Calu3 (cell line): ENCODE measurements around the gene KIF5A. TPM values are rescaled to one million over a fixed set of nuclear protein-coding genes. Genes with fewer than 3 reads are reported as not detected.

Experiments used
- BruUV-seq: library from RNA; stranded (reverse); fragments of 400-500 nt; replicated peaks from 2 replicates; lab custom pipeline; 2021; lab: Mats Ljungman, UMichigan
- CTCF ChIA-PET: fragments of 300-600 bp; sonication (Branson Sonifier 250); formaldehyde crosslinking; loops from one replicate; lab custom pipeline; 2022; ENCODE audit warnings: antibody characterized with exemption; lab: Charles Lee
- DNase-seq: peaks from one replicate; pipeline ENCODE4 v3.0.0; 2022
- H3K27ac Mint-ChIP-seq: one replicate; pipeline ENCODE4 v1.8.0; 2022; ENCODE audit warnings: mixed read lengths; ENCODE audit not compliant: unreplicated experiment
- H3K27me3 Mint-ChIP-seq: one replicate; pipeline ENCODE4 v1.8.0; 2022; ENCODE audit warnings: mixed read lengths; ENCODE audit not compliant: unreplicated experiment
- H3K36me3 Mint-ChIP-seq: one replicate; pipeline ENCODE4 v1.8.0; 2022; ENCODE audit warnings: mild to moderate bottlenecking, moderate library complexity, mixed read lengths; ENCODE audit not compliant: insufficient read depth, unreplicated experiment
- H3K4me1 Mint-ChIP-seq: one replicate; pipeline ENCODE4 v1.8.0; 2022; ENCODE audit warnings: mild to moderate bottlenecking, low read depth, mixed read lengths; ENCODE audit not compliant: unreplicated experiment
- H3K4me3 Mint-ChIP-seq: one replicate; pipeline ENCODE4 v1.8.0; 2022; ENCODE audit warnings: mild to moderate bottlenecking, low read depth, moderate library complexity, mixed read lengths; ENCODE audit not compliant: unreplicated experiment
- H3K9me3 Mint-ChIP-seq: one replicate; pipeline ENCODE4 v1.8.0; 2022; ENCODE audit warnings: low read depth, mixed read lengths; ENCODE audit not compliant: unreplicated experiment
- intact Hi-C: fragments of 100-400 bp; cut with micrococcal nuclease; formaldehyde crosslinking; loops from one replicate; pipeline ENCODE4 v1.10.0; 2022; ENCODE audit not compliant: unreplicated experiment
- total RNA-seq: library from RNA; stranded (reverse); gene quantifications from 2 replicates; pipeline ENCODE4 v1.2.3, GENCODE V29; 2022
- TF ChIP-seq, protein P1 (sequence below): fragments of 200-600 bp; IDR thresholded peaks from one replicate; pipeline ENCODE4 v1.8.0; 2022; ENCODE audit warnings: antibody characterized with exemption; ENCODE audit not compliant: unreplicated experiment

The KIF5A gene
- total RNA-seq, 1 experiment from 2014 or later: not detected

DNA sequence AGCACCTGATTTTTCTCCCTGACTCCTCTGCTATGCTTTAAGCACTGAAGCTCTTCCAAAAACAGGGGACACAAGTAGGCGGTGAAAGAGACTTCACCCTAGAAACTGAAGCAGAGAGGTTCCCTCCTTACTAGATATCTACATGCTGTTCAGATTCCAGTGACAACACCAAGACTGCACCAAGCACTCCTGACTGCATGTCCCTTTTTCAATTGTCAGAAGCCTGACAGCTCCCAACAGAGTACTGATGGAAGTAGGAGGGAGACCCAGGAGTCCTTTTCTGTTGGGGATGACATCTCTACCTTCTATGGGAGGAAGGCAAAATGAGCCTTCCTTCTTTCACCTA lies 13.3 kb upstream of the KIF5A start:
- CTCF ChIA-PET: interaction anchor here (0.7 kb wide), 1 partner anchor 59 kb away, joined by 3 read pairs; no protein-coding TSS in a partner anchor

DNA sequence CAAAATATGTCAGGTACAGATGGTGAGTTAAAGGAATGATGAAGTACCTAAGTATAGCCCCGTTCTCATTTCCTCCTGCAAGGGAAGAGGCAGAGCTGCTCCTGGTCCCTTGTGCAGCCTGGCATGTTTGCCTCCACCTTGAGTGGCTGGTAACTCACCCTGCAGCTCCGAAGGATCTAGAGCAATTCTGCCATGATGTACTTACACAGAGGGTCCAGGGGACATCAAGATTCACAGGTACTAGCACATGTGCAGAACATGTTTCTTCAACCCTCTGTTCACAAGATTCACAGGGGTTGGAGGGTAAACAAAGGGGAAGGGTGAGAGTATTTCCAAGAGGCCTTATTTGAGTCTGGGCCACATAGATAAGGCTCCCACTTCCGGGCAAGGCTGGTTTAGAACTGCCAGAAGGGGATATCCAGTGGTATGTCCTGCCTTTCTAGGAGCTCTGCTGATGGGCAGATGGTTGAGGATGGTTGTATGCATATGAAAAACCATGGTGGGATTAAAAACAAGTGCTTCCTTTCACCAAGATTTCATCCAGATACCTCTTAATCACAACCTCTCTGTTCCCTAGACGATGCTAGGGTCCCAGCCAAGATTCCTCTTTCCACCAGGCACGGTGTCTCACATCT lies 10.6 kb upstream of the KIF5A start:
- Mint-ChIP-seq H3K36me3 (peaks cover 40% of the 10 kb centered on the region), H3K4me1 (no peaks in the 10 kb centered on the region), H3K27ac (no peak overlapping the region), H3K4me3 (no peak overlapping the region), H3K27me3 (no peaks in the 10 kb centered on the region), H3K9me3 (no peaks in the 10 kb centered on the region)
- DNase-seq: no peak
- BruUV-seq: no TSS peak
- TF ChIP-seq, protein P1, sequence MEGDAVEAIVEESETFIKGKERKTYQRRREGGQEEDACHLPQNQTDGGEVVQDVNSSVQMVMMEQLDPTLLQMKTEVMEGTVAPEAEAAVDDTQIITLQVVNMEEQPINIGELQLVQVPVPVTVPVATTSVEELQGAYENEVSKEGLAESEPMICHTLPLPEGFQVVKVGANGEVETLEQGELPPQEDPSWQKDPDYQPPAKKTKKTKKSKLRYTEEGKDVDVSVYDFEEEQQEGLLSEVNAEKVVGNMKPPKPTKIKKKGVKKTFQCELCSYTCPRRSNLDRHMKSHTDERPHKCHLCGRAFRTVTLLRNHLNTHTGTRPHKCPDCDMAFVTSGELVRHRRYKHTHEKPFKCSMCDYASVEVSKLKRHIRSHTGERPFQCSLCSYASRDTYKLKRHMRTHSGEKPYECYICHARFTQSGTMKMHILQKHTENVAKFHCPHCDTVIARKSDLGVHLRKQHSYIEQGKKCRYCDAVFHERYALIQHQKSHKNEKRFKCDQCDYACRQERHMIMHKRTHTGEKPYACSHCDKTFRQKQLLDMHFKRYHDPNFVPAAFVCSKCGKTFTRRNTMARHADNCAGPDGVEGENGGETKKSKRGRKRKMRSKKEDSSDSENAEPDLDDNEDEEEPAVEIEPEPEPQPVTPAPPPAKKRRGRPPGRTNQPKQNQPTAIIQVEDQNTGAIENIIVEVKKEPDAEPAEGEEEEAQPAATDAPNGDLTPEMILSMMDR: no peak
- CTCF ChIA-PET: interaction anchor here (1.3 kb wide), 1 partner anchor 9 kb away, joined by 3 read pairs; no protein-coding TSS in a partner anchor
- intact Hi-C loops: no loop called here

More for the DNA sequence above, 13.3 kb upstream of the KIF5A start:
- Mint-ChIP-seq H3K27me3 (no peaks in the 10 kb centered on the region), H3K4me1 (no peaks in the 10 kb centered on the region), H3K36me3 (peaks cover 49% of the 10 kb centered on the region), H3K9me3 (no peaks in the 10 kb centered on the region), H3K27ac (no peak overlapping the region), H3K4me3 (no peak overlapping the region)
- DNase-seq: no peak
- TF ChIP-seq, protein P1: no peak
- no TSS peak for BruUV-seq
- intact Hi-C loops: no loop called here

DNA sequence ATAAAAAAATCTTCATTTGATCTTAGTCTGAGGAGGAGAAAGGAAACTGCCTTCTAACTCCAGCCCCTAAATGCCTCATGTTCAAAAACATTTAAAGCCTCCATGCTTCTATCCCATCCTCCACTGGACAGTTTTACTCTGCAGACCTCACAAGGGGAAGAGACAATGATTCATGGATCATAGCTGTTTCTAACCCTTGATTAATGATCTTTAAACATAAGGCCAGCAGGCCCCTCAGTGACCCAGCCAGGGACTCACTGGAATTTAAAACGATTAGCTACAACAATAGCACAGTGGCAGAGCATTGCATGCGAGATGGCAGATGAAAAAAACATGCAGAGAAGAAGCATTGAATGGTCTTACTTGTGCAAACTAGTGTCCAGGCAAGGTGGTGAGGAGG lies 8.8 kb upstream of the KIF5A start:
- Mint-ChIP-seq H3K4me1 (peaks cover 14% of the 10 kb centered on the region), H3K36me3 (peaks cover 37% of the 10 kb centered on the region), H3K27me3 (no peaks in the 10 kb centered on the region), H3K9me3 (no peaks in the 10 kb centered on the region), H3K4me3 (no peak overlapping the region), H3K27ac (no peak overlapping the region)
- no TSS peak for BruUV-seq
- DNase-seq: no peak
- CTCF ChIA-PET: no interaction called here
- TF ChIP-seq, protein P1: no peak
- intact Hi-C loops: no loop called here

DNA sequence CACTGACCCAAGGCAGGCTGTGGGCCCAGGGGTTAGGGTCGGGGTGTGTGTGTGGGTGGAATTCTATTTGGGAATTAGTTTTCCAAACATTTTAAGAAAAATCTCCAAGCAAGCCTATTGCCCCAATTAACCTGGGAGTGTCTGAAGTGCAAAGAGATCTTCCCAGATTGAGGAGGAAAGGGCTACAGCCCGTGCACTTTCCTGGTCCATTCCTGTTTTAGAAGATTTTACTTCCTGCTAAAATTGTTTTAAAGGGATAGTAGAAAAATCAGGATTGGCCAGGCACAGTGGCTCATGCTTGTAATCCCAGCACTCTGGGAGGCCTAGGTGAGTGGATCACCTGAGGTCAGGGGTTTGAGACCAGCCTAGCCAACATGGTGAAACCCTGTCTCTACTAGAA lies 8.1 kb upstream of the KIF5A start:
- no peaks in the 10 kb centered on the region for H3K27me3 Mint-ChIP-seq
- intact Hi-C loops: no loop called here
- CTCF ChIA-PET: no interaction called here
- no TSS peak for BruUV-seq
- H3K4me1 Mint-ChIP-seq: peaks cover 17% of the 10 kb centered on the region
- TF ChIP-seq, protein P1: no peak
- no peaks in the 10 kb centered on the region for H3K9me3 Mint-ChIP-seq
- no peak for DNase-seq
- no peak overlapping the region for H3K4me3 Mint-ChIP-seq
- no peak overlapping the region for H3K27ac Mint-ChIP-seq
- H3K36me3 Mint-ChIP-seq: peaks cover 37% of the 10 kb centered on the region
